HCT116 (cell line): ENCODE results near the gene PARVB.

Source experiments
- CEBPB ChIP-seq: IDR thresholded peaks from 2 replicates; pipeline ENCODE4 v1.6.1; 2012; ENCODE audit warnings: low read depth
- EZH2 ChIP-seq: fragments of 200-600 bp; sonication (generic); IDR thresholded peaks from 2 replicates; pipeline ENCODE4 v1.6.1; 2017; ENCODE audit warnings: antibody characterized with exemption, mixed run types
- POLR2AphosphoS5 ChIP-seq: IDR thresholded peaks from 2 replicates; pipeline ENCODE4 v1.6.1; 2011; ENCODE audit warnings: mild to moderate bottlenecking, low read depth, low read length, moderate library complexity
- RAD21 ChIP-seq: IDR thresholded peaks from 2 replicates; pipeline ENCODE4 v1.6.1; 2012; ENCODE audit warnings: low read depth, mild to moderate bottlenecking
- TF ChIP-seq, protein P1 (sequence below), 3 experiments: fragments of 200-600 bp in 1 of 3; sonication (generic) in 1 of 3; IDR thresholded peaks in 2 of 3; conservative IDR thresholded peaks in 1 of 3; 2 replicates each; pipeline ENCODE4 v1.5.1; 2012 to 2017; ENCODE audit warnings: low read depth in 2 of 3, low read length in 2 of 3, antibody characterized with exemption in 1 of 3, borderline replicate concordance in 1 of 3, control low read depth in 1 of 3, mild to moderate bottlenecking in 1 of 3, mixed read lengths in 1 of 3, mixed run types in 1 of 3, moderate library complexity in 1 of 3; ENCODE audit not compliant: insufficient read depth in 1 of 3

- TF ChIP-seq EZH2 (no peak), CEBPB (no peak), POLR2AphosphoS5 (no peak), RAD21 (no peak)
- TF ChIP-seq, protein P1, sequence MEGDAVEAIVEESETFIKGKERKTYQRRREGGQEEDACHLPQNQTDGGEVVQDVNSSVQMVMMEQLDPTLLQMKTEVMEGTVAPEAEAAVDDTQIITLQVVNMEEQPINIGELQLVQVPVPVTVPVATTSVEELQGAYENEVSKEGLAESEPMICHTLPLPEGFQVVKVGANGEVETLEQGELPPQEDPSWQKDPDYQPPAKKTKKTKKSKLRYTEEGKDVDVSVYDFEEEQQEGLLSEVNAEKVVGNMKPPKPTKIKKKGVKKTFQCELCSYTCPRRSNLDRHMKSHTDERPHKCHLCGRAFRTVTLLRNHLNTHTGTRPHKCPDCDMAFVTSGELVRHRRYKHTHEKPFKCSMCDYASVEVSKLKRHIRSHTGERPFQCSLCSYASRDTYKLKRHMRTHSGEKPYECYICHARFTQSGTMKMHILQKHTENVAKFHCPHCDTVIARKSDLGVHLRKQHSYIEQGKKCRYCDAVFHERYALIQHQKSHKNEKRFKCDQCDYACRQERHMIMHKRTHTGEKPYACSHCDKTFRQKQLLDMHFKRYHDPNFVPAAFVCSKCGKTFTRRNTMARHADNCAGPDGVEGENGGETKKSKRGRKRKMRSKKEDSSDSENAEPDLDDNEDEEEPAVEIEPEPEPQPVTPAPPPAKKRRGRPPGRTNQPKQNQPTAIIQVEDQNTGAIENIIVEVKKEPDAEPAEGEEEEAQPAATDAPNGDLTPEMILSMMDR (IDR thresholded peaks at IDR 0.05 in 2 of 3, conservative IDR thresholded peaks at IDR 0.05 in 1 of 3; ENCODE audit: borderline replicate concordance in 1 of 3, insufficient read depth in 1 of 3, low read depth in 2 of 3, low read length in 2 of 3), result no peak
Observed at GRCh38 chr22:44019846-44020245, 4.3 kb upstream of the PARVB start.
